ENCODE data around the gene CT45A10.
"Not testable (repeated sequence)": the region's sequence is repeated elsewhere in the genome, so short reads cannot be mapped to it uniquely, and the experiment has no call there.

Gene CT45A10

DNA sequence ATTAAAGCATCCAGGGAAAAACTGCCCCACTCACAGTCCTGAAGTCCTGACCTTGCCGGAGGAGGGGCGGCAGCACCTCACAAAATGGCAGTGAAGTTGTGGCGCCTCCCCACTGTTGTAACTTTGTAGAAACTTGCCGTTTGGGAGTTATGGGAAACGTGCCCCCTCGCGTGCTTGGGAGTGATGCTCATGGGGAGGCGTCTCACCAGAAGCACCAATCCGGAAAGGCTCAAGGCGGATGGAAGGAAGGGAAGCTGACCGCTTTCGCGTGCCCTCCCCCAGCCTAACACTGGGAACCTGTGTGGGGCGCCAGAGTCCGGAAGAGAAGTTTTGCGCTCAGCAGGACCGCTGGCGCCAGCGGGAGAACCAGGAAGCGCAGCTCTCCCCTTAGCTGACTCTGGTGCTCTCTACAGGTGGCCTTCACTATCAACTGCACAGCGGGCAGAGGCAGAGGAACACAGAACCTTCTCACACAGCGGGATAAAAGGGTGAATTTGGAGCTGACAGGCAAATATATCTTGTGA lies at the start of gene CT45A10, which contains the start of gene SAGE1:
TSS of gene CT45A10 (minus strand) at position 151 of the 524 bp plus-strand sequence. CDS start 8,100 bp downstream, outside the sequence.
TSS of gene SAGE1 (plus strand) at position 423 of the 524 bp plus-strand sequence. CDS start 2,527 bp downstream, outside the sequence.
- no peak for DNase-seq (ENCODE audit: low spot score)

DNA sequence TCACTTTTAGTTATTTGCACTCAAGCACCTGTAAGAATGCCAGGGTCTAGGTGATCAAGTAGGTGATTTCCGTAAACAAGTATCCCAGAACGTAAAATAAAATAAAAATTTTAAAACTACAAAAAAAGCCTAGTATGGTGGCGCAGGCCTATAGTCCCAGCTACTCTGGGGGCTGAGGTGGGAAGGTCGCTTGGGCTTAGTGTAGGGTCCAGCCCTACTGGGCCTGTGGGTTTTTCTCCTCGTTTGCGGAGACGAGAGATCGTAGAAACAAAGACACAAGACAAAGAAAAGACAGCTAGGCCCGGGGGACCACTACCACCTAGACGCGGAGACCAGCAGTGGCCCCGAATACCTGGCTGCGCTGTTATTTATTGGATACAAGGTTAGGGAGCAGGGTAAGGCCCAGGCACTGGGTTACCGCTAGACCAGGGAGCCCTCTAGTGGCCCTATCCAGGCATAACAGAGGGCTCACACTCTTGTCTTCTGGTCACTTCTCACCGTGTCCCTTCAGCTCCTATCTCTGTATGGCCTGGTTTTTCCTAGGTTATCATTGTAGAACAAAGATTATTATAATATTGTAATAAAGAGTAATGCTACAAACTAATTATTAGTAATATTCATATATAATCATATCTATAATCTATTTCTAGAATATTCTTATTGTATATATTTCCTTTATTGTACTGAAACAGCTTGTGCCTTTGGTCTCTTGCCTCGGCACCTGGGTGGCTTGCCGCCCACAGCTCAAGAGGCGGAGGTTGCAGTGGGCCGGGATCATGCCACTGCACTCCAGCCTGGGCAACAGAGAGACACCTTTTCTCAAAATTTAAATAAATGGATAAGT lies 38.6 kb upstream of the CT45A10 start:
- DNase-seq (ENCODE audit: low spot score), result no peak

- DNase-seq (ENCODE audit: low spot score), result no peak
Measured at GRCh38 chrX:135927897-135928296, 34.7 kb upstream of the CT45A10 start.

DNA sequence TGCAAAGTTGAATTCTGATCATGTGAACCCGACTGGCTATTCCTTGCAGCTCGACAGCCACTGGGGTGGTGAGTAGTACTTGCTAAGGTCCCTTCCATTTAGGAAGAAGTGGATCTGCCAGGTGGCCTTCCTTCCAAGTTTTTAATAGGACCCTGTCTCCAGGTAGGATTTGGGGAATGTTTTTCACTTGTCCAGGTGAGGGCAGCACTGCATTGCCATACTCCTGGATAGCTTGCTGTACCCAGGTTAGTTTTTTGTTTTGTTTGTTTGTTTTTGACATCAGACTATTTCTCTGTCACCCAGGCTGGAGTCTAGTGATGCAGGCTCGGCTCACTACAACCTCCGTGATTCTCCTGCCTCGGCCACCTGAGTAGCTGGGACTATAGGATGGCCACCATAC lies 30.1 kb upstream of the CT45A10 start:
- DNase-seq (ENCODE audit: low spot score), result no peak

GRCh38 chrX:135920516-135920915 lies 27.3 kb upstream of the CT45A10 start:
- not testable (repeated sequence) for DNase-seq (ENCODE audit: low spot score)

- DNase-seq (ENCODE audit: low spot score), result no peak
Measured at GRCh38 chrX:135914404-135914803, 21.2 kb upstream of the CT45A10 start.

DNA sequence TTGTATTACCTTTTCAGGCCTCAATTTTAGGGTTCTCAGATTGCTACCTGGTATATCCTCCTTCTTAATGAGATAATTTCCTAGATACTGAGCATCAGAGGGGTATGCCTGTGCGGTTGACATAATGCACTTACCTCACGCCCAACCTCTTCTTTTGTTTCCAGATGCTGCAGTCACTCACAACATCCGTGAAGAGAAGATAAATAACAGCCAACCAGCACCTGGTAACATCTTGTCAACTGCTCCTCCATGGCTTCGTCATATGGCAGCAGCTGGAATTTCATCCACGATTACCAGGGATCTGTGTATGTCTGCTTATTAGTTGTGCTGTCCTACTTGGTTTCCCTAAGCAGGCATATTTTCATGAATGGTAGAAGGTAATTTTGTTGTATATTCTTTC lies 17.0 kb upstream of the CT45A10 start:
- no peak for DNase-seq (ENCODE audit: low spot score)

DNA sequence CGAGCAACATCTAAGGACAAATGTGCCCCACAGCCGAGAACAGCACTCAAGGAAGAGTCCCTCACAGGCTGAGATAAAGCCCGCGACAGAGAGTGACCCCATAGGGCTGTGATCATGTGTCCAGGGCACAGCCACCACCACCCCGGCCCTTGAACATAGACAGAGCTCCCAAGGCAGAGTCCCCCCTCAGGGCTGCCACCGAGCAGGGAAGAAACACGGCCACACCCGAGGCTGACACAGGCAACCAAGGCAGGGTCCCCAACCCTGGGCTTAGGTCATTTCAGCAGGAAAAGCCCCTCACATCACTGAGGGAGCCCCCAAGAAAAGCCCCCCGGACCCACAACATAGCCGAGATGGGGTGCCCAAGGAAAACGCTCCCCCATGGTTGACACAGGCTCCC lies 463 bp downstream of the CT45A10 start:
- no peak for DNase-seq (ENCODE audit: low spot score)

GRCh38 chrX:135890087-135890585 lies 3.1 kb downstream of the CT45A10 start:
- no peak for DNase-seq (ENCODE audit: low spot score)

GRCh38 chrX:135888976-135889375 lies 4.3 kb downstream of the CT45A10 start:
- not testable (repeated sequence) for DNase-seq (ENCODE audit: low spot score)

GRCh38 chrX:135888230-135888629 lies 5.0 kb downstream of the CT45A10 start:
- DNase-seq (ENCODE audit: low spot score), result not testable (repeated sequence)

- not testable (repeated sequence) for DNase-seq (ENCODE audit: low spot score)
Measured at GRCh38 chrX:135882741-135883140, 10.5 kb downstream of the CT45A10 start.

DNA sequence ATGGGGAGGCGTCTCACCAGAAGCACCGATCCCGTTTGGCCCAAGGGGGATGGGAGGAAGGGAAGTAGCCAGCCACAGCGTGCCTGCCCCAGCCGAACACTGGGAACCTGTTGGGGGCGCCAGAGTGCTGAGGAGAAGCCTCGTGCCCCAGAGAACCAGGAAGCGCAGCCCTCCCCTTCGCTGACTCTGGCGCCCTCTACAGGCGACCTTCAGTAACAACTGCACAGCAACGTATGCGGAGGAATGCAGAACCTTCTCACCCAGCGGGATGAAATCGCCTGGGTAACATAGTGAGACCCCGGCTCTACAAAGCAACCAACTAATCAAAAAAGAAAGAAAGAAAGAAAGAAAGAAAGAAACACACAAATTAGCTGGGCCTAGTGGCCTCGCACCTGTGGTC lies 21.5 kb downstream of the CT45A10 start, which contains the start of gene CT45A9:
TSS of gene CT45A9 (minus strand) at position 101 of the 400 bp plus-strand sequence. CDS start 3,751 bp downstream, outside the sequence.
- not testable (repeated sequence) for DNase-seq (ENCODE audit: low spot score)

DNA sequence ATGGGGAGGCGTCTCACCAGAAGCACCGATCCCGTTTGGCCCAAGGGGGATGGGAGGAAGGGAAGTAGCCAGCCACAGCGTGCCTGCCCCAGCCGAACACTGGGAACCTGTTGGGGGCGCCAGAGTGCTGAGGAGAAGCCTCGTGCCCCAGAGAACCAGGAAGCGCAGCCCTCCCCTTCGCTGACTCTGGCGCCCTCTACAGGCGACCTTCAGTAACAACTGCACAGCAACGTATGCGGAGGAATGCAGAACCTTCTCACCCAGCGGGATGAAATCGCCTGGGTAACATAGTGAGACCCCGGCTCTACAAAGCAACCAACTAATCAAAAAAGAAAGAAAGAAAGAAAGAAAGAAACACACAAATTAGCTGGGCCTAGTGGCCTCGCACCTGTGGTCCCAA lies 38.8 kb downstream of the CT45A10 start, which contains the start of gene CT45A8:
TSS of gene CT45A8 (minus strand) at position 101 of the 400 bp plus-strand sequence. CDS start 3,755 bp downstream, outside the sequence.
- DNase-seq (ENCODE audit: low spot score), result not testable (repeated sequence)

DNA sequence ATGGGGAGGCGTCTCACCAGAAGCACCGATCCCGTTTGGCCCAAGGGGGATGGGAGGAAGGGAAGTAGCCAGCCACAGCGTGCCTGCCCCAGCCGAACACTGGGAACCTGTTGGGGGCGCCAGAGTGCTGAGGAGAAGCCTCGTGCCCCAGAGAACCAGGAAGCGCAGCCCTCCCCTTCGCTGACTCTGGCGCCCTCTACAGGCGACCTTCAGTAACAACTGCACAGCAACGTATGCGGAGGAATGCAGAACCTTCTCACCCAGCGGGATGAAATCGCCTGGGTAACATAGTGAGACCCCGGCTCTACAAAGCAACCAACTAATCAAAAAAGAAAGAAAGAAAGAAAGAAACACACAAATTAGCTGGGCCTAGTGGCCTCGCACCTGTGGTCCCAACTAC lies 56.1 kb downstream of the CT45A10 start, which contains the start of gene CT45A7:
TSS of gene CT45A7 (minus strand) at position 101 of the 400 bp plus-strand sequence. CDS start 3,747 bp downstream, outside the sequence.
- not testable (repeated sequence) for DNase-seq (ENCODE audit: low spot score)

Data from AG08396 (cell line).